Measurements from ENCODE around the gene SLC25A21. TPM values are rescaled to one million over a fixed set of nuclear protein-coding genes. Genes with fewer than 3 reads are reported as not detected.

Gene SLC25A21
- total RNA-seq, 1 donor from 2014 or later, result 0.91 TPM

DNA sequence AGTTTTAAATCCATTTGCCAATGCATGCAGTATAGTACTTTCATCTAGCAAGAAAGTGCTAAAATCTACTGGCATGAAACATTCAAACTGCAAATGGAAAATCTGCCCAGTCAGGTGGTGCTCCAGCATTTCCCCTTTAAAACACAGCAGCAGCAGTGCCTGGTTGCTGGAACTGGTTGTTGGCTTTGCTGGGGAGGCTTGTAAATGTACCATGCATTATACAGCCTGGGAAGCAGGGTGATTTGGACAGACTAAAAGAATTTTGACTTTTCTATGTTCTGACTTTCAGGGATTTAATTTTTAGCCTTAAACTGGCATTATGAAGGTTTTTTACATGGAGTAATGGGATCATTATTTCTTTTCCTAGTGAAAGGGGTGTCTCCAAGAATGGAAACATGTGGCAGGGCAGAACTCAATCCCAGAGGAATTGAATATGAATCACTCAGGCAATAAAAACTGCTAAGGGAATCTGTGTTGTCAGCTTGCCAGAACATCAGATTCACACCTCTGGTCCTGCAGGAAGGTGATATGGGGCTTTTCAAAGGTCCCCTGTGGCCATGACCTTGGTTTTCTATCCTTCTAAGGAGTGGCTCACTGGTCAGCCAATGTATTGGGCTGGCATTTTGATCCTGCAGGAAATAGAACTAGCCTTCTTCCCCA, 519.7 kb downstream of the SLC25A21 start:
- TF ChIP-seq, protein P1, sequence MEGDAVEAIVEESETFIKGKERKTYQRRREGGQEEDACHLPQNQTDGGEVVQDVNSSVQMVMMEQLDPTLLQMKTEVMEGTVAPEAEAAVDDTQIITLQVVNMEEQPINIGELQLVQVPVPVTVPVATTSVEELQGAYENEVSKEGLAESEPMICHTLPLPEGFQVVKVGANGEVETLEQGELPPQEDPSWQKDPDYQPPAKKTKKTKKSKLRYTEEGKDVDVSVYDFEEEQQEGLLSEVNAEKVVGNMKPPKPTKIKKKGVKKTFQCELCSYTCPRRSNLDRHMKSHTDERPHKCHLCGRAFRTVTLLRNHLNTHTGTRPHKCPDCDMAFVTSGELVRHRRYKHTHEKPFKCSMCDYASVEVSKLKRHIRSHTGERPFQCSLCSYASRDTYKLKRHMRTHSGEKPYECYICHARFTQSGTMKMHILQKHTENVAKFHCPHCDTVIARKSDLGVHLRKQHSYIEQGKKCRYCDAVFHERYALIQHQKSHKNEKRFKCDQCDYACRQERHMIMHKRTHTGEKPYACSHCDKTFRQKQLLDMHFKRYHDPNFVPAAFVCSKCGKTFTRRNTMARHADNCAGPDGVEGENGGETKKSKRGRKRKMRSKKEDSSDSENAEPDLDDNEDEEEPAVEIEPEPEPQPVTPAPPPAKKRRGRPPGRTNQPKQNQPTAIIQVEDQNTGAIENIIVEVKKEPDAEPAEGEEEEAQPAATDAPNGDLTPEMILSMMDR (IDR thresholded peaks at IDR 0.05; ENCODE audit: partially characterized antibody, unreplicated experiment), result no peak
- Mint-ChIP-seq H3K4me3 (ENCODE audit: unreplicated experiment) (no peak overlapping the region), H3K9me3 (ENCODE audit: unreplicated experiment) (peaks cover 2% of the 10 kb centered on the region), H3K36me3 (ENCODE audit: unreplicated experiment) (no peaks in the 10 kb centered on the region), H3K27ac (ENCODE audit: unreplicated experiment) (no peak overlapping the region), H3K27me3 (ENCODE audit: unreplicated experiment) (peaks cover 30% of the 10 kb centered on the region), H3K4me1 (ENCODE audit: low read depth, unreplicated experiment) (peaks cover 7% of the 10 kb centered on the region)
- no peak for DNase-seq

DNA sequence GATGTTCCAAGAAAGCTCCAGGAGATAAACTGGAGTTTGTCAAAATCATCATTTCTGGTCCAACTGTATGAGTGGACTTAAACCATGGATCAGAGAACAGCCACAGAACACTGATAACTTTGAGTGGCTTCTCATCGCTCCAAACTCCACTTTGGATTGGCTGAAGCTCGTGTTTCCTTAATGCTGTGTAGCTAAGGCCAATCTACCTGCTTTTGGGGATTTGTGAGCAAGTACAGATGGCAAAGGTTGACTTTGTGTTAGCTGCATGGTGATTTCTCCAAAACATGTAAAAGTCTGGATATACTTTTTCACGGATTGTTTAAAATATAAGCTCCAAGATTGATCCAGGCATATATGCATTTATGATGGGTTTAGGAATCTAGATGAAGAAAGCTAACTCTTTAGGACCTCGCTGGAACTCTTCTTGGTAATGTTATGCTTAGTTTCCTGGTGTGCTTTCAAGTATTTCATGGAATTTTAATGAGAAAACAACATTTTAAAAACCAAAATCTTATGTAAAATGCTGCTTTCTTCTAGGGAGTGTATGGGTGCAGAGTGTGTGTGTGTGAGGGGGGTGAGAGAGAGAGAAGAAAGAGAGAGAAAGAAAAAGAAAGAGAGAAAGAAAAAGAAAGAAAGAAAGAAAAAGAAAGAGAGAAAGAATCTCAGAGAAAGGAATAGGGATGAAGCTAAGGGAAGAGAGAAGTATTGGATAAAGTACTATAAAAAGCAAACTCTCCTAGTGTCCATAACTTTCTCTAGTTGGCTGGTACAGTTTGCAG, 522.3 kb downstream of the SLC25A21 start:
- Mint-ChIP-seq H3K27me3 (ENCODE audit: unreplicated experiment) (peaks cover 25% of the 10 kb centered on the region), H3K9me3 (ENCODE audit: unreplicated experiment) (no peaks in the 10 kb centered on the region), H3K4me3 (ENCODE audit: unreplicated experiment) (no peak overlapping the region), H3K4me1 (ENCODE audit: low read depth, unreplicated experiment) (peaks cover 4% of the 10 kb centered on the region), H3K36me3 (ENCODE audit: unreplicated experiment) (no peaks in the 10 kb centered on the region), H3K27ac (ENCODE audit: unreplicated experiment) (no peak overlapping the region)
- TF ChIP-seq, protein P1 (IDR thresholded peaks at IDR 0.05; ENCODE audit: partially characterized antibody, unreplicated experiment), result no peak
- no peak for DNase-seq

DNA sequence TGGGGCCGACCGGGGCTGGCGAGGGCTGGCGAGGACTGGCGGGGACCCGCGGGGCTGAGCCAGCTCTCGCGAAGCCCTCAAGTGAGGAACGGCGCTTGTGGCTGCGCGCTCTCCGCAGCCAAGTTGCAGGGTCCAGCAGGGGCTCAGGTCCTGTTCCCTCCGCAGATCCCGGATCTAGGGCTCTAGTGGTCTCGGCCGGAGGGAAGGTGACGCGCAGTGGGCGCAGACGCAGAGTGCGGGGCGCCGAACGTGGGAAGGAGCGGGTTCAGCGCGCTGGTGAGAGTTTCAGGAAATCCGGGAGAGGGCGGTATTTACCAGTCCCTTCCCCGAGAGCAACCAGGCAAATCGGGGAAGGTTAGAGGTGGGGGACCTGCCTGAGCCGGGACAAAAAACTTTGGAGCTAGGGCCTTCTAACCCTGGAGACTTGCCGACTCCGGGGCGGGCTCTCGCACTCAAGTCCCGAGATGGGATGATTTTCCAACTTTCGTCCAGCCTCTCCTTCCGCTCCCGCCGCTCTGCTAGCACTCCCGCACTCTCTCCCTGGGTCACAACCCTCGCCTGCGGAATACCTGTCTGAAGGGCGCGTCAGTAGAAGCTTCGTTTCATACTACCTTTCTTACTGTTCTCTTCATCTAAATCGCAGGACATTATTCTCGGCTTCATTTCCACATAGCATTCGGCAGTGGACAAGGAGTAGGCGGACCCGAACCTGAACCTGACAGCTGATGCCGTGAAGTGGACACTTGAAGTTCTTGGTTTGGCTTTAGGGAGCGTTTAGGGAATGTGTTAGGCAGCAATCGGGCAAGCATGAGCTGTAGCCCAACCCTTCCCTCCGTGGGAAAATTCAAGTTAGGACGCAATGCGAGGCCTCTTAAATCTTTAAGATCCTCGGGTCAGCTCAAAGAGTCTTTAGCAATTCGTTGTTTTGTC, 524.3 kb downstream of the SLC25A21 start:
- H3K27me3 Mint-ChIP-seq (ENCODE audit: unreplicated experiment), result peaks cover 14% of the 10 kb centered on the region
- peak overlapping the region; percentile 84 for H3K4me3 Mint-ChIP-seq (ENCODE audit: unreplicated experiment)
- no peaks in the 10 kb centered on the region for H3K36me3 Mint-ChIP-seq (ENCODE audit: unreplicated experiment)
- H3K27ac Mint-ChIP-seq (ENCODE audit: unreplicated experiment), result no peak overlapping the region
- peak; percentile 65 for DNase-seq
- TF ChIP-seq, protein P1 (IDR thresholded peaks at IDR 0.05; ENCODE audit: partially characterized antibody, unreplicated experiment), result peak; percentile 30
- H3K9me3 Mint-ChIP-seq (ENCODE audit: unreplicated experiment), result no peaks in the 10 kb centered on the region
- peaks cover 4% of the 10 kb centered on the region for H3K4me1 Mint-ChIP-seq (ENCODE audit: low read depth, unreplicated experiment)

DNA sequence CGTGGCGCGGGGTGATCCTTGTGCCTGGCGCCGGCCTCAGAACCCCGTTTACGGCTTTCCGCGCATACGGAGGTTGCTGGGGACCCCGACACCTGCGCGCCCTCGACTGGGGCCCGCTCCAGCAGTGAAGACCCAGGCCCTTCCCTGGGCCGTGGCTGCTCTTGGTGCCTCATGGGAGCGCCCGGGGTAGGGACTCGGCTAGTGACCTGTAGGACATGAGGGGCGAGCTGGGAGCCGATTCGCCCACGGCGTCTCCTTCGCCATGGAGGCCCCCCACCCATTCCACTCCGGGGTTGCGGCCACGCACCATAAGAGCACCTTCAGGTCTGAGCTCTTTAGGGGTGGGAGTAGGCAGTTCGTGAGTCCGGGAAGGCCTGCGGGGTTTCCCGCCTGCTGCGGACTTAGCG, 525.0 kb downstream of the SLC25A21 start:
- H3K4me1 Mint-ChIP-seq (ENCODE audit: low read depth, unreplicated experiment), result peaks cover 4% of the 10 kb centered on the region
- no peaks in the 10 kb centered on the region for H3K36me3 Mint-ChIP-seq (ENCODE audit: unreplicated experiment)
- TF ChIP-seq, protein P1 (IDR thresholded peaks at IDR 0.05; ENCODE audit: partially characterized antibody, unreplicated experiment), result no peak
- DNase-seq, result no peak
- no peaks in the 10 kb centered on the region for H3K9me3 Mint-ChIP-seq (ENCODE audit: unreplicated experiment)
- H3K4me3 Mint-ChIP-seq (ENCODE audit: unreplicated experiment), result peak overlapping the region; percentile 84
- no peak overlapping the region for H3K27ac Mint-ChIP-seq (ENCODE audit: unreplicated experiment)
- H3K27me3 Mint-ChIP-seq (ENCODE audit: unreplicated experiment), result peaks cover 12% of the 10 kb centered on the region
